Subcutaneous abdominal adipose tissue (tissue), 5 donors: ENCODE results near the gene TMEM100.

ENCODE experiments used
- H3K27ac ChIP-seq: one replicate; pipeline ENCODE4 v1.7.0; 2013; ENCODE audit warnings: low read depth, mild to moderate bottlenecking, inconsistent platforms, low read length, moderate library complexity
- H3K27me3 ChIP-seq, 5 donors: one replicate each; pipeline ENCODE4 v1.7.0; 2013; ENCODE audit warnings: low read length in 5 of 5, inconsistent platforms in 1 of 5; ENCODE audit not compliant: control insufficient read depth in 5 of 5, insufficient read depth in 4 of 5
- H3K36me3 ChIP-seq, 5 donors: one replicate each; pipeline ENCODE4 v1.7.0; 2013; ENCODE audit warnings: low read length in 5 of 5; ENCODE audit not compliant: control insufficient read depth in 5 of 5, insufficient read depth in 5 of 5
- H3K4me1 ChIP-seq, 5 donors: one replicate each; pipeline ENCODE4 v1.7.0; 2013; ENCODE audit warnings: low read length in 5 of 5, mild to moderate bottlenecking in 3 of 5, moderate library complexity in 1 of 5; ENCODE audit not compliant: control insufficient read depth in 5 of 5, insufficient read depth in 5 of 5
- H3K4me3 ChIP-seq, 5 donors: one replicate each; pipeline ENCODE4 v1.7.0; 2013; ENCODE audit warnings: low read length in 5 of 5, low read depth in 1 of 5
- H3K9ac ChIP-seq, 5 donors: one replicate each; pipeline ENCODE4 v1.7.0; 2013; ENCODE audit warnings: low read length in 5 of 5, mild to moderate bottlenecking in 4 of 5, moderate library complexity in 3 of 5
- H3K9me3 ChIP-seq, 5 donors: one replicate each; pipeline ENCODE4 v1.7.0; 2013; ENCODE audit warnings: low read length in 5 of 5; ENCODE audit not compliant: control insufficient read depth in 5 of 5
- donor health status: healthy.
- donor health status: healthy.
- donor health status: healthy.
- donor health status: healthy.
- donor health status: healthy.

The TMEM100 gene

DNA sequence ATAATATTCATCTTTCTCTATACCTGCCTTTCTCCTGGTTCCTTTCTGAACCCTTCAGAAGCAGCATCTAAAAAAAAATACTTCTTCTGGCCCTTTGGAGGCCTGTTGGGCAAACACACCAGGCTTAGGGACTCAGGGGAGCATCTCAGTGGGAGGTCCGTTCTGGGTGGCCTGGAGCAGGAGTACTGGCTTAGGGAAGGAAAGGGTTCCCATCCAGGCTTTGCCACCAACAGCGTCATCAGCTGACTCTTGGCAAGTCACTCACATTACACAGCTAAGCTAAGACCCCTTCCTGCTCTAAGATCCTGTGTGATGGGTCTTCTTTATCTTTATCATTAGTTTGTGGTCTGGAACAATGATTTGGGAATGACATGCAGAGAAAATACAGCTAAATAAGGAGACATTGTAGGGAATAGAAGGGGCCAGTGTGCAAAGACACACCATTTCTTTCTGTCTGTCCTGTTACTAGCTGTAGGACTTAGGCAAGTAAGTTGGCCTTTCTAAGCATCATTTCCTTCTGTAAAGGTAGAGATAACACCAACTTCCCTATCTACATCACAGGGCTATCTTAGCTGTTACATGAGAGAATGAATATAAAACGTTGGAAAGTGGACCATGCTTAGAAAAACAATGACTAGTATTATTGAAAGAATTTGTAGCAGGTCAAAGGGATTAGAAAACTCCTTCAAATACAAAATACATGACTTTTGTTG, 38.1 kb upstream of the TMEM100 start:
- Histone ChIP-seq H3K27ac (no peak overlapping the region), H3K27me3 (no peaks in the 10 kb centered on the region), H3K4me3 (no peak overlapping the region), H3K9me3 (no peaks in the 10 kb centered on the region), H3K4me1 (peaks cover 0 to 11% (median 4%) of the 10 kb centered on the region in 5 donors), H3K36me3 (no peaks in the 10 kb centered on the region), H3K9ac (no peak overlapping the region)

DNA sequence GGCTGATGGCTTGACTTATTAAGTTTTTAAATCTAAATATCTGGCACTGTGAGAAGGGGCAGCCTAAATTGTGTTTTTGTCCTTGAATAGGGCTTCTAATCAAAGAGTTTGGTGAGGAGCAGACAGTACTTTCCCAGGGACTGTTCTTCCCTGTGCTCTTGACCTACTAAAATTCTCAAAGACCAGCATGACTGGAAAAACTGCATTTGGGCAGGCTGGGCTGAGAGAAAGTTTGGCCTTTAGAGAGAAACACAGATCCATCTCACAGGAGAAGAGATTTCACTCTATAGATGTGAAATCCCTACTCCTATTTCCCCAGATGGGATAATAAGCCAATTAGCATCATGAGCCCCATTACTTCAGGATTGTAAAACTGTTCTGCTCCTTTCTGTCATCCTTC, 35.5 kb upstream of the TMEM100 start:
- peaks cover 0 to 10% (median 7%) of the 10 kb centered on the region in 5 donors for H3K36me3 ChIP-seq
- no peaks in the 10 kb centered on the region for H3K27me3 ChIP-seq
- no peaks in the 10 kb centered on the region for H3K9me3 ChIP-seq
- no peak overlapping the region for H3K9ac ChIP-seq
- no peak overlapping the region for H3K4me3 ChIP-seq
- no peak overlapping the region for H3K27ac ChIP-seq
- peaks cover 0 to 8% (median 4%) of the 10 kb centered on the region in 5 donors for H3K4me1 ChIP-seq

DNA sequence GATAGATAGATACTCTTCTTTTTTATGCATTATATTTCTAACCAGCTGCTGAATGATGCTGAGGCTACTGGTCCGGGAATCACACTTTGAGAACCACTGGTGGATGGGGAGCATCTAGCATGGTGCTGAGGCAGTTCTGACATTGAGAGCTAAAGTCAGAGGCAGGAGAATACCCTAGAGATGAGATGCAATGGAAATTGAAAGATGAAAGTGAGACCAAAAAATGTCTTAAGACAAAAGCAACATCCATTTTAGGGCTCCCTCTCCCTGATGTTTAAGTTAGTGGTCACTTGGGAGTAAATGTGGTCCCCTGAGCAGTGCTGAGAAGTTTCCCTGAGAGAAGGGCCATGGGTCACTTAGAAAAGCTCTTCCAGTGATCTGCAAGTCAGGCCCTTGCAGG, 35.0 kb upstream of the TMEM100 start:
- H3K9me3 ChIP-seq, result no peaks in the 10 kb centered on the region
- H3K4me3 ChIP-seq, result no peak overlapping the region
- H3K4me1 ChIP-seq, result peaks cover 0 to 13% (median 4%) of the 10 kb centered on the region in 5 donors
- no peaks in the 10 kb centered on the region for H3K27me3 ChIP-seq
- no peak overlapping the region for H3K9ac ChIP-seq
- H3K27ac ChIP-seq, result no peak overlapping the region
- H3K36me3 ChIP-seq, result peaks cover 0 to 10% (median 7%) of the 10 kb centered on the region in 5 donors

DNA sequence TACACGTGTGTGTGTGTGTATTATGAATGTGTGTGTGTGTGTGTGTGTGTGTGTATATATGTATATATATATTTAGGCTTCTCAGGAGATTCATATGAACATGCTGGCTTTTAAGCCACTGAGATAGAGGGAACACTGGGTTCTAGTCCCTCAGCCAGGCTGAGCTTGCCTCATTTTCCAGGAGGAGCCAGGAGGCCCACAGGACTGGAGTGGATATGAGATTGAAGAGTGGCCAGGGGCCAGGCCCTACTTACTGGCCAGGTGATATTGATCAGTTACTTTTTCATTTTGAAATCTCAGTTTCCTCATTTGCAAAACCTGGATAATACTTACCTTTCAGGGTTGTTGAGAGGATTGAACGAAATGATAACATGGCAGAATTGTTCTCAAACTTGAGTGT, 34.0 kb upstream of the TMEM100 start:
- H3K9me3 ChIP-seq, result no peaks in the 10 kb centered on the region
- H3K36me3 ChIP-seq, result peaks cover 0 to 10% (median 7%) of the 10 kb centered on the region in 5 donors
- H3K4me3 ChIP-seq, result no peak overlapping the region
- H3K9ac ChIP-seq, result no peak overlapping the region
- no peaks in the 10 kb centered on the region for H3K27me3 ChIP-seq
- H3K4me1 ChIP-seq, result peaks cover under 1 to 21% (median 12%) of the 10 kb centered on the region in 5 donors
- no peak overlapping the region for H3K27ac ChIP-seq

DNA sequence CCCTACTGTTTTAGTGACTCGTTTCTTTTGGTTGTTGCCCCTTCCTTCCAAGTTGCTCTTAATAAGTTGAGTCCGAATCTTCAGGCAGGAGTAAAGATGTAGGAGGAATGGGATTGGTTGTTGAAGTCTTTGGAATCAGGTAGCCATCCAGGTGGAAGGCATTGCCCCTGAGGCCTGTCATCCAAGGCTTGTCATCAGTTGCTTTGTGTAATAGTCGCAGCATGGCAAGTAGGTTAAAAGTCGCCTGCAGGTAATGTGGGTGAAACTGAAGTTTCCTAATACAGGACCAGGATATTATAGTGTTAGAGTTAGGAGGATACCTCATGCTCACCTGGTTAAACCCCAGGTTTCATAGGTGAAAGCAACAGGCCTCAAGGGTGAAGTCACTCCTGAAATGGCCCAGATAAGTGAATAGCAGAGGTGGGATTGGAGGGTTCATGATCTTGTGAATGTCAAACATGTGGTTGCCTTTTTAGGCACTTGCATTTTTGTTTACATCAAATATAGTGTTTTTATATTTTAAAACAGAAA, 29.1 kb upstream of the TMEM100 start:
- Histone ChIP-seq H3K4me1 (peaks cover 2 to 24% (median 16%) of the 10 kb centered on the region in 5 donors), H3K4me3 (peak overlapping the region; percentile 80 to 96 (median 83)), H3K9me3 (no peaks in the 10 kb centered on the region), H3K27ac (peak overlapping the region; percentile 69), H3K27me3 (no peaks in the 10 kb centered on the region), H3K36me3 (peaks cover 0 to 10% (median 7%) of the 10 kb centered on the region in 5 donors), H3K9ac (peak overlapping the region in 4 of 5 donors; percentile 30 to 90 (median 72))

DNA sequence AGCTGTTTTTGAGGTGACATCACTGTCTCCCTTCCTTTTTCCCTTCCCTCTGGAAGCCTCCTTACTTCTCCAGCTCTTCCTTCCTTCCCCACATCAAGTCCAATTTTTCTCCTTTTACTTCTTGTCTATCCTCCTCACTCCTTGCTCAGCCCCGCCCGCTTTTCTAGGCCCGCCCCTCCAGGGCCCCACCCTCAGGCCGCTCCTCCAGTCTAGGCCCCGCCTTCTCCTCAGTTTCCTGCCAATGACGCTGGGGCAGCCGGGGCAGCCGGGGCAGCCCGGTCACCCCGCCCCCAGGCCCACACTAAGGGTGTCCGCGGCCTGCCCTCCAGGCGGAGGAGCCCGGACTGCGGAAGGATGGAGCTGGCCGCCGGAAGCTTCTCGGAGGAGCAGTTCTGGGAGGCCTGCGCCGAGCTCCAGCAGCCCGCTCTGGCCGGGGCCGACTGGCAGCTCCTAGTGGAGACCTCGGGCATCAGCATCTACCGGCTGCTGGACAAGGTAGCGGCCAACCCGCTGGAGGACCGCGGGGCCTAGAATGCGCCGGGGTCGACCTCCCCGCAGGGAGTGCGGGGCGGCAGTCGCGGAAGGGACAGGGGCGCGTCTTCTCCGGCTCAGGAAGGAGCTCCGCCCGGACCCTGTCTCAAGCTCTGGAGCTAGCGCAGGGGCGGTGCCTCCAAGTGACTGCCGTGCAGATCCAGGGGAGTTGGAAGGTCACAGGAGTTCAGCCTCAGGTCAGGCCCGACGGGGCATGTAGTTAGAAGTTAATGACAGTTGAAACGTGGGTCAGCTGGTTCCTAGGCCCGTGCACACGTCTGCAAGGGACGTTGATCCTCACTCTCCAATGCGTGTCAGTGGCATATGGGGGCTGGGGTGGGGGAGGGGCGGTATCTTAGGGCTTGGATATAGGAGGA, 28.3 kb upstream of the TMEM100 start, which contains the start of gene PCTP:
Gene PCTP, plus strand, starts transcription at position 302 of the 908 bp plus-strand sequence. Its CDS starts 53 bp downstream, at position 355.
- peak within 1 kb of the TSS; percentile 80 to 96 (median 83) for H3K4me3 ChIP-seq
- H3K27ac ChIP-seq, result peak within 1 kb of the TSS; percentile 69
- H3K4me1 ChIP-seq, result peaks cover 2 to 24% (median 16%) of the 10 kb centered on the region in 5 donors
- H3K9ac ChIP-seq, result peak within 1 kb of the TSS; percentile 30 to 90 (median 72)
- no peaks in the 10 kb centered on the region for H3K27me3 ChIP-seq
- peaks cover 0 to 10% (median 7%) of the 10 kb centered on the region in 5 donors for H3K36me3 ChIP-seq
- no peaks in the 10 kb centered on the region for H3K9me3 ChIP-seq

DNA sequence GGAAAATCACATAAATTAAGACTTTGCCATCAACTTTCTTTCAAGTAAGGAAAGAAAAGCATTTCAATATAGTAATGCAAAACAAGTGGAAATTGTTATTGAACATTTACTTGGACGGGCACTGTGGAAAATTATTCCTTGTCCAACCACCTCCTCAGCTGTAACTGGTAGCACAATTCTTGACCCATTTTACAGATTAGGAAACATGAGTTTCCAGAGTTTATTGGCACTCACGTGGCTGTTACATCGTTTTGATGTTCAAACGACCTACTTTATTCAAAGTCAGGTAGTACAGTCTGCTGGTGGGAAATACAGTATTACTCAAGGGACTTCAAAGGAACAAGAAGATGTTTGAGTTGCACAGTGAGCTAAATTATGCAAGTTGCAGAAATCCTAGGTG, 27.3 kb upstream of the TMEM100 start:
- H3K27ac ChIP-seq, result no peak overlapping the region
- H3K9me3 ChIP-seq, result no peaks in the 10 kb centered on the region
- H3K9ac ChIP-seq, result no peak overlapping the region
- peaks cover 2 to 24% (median 16%) of the 10 kb centered on the region in 5 donors for H3K4me1 ChIP-seq
- no peaks in the 10 kb centered on the region for H3K27me3 ChIP-seq
- H3K4me3 ChIP-seq, result no peak overlapping the region
- H3K36me3 ChIP-seq, result peaks cover 0 to 10% (median 7%) of the 10 kb centered on the region in 5 donors

DNA sequence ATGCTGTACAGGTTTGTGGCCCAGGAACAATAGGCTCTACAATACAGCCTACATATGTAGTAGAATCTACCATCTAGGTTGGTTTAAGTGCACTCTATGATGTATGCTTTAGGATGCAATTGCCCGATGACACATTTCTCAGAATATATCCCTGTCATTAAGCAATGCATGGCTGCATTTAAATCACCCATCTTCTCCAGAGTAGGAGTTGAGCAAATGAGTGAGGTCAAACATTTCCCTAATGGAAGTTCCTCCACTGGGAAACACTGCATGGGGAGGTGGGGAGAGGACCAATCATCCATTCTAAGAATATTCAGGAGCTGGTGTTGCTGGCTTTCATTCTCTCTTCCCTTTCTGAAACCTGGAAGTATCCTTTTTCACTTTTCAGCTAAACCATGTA, 26.2 kb upstream of the TMEM100 start:
- H3K9ac ChIP-seq, result no peak overlapping the region
- no peaks in the 10 kb centered on the region for H3K9me3 ChIP-seq
- peaks cover 0 to 4% (median 4%) of the 10 kb centered on the region in 5 donors for H3K36me3 ChIP-seq
- H3K27me3 ChIP-seq, result no peaks in the 10 kb centered on the region
- no peak overlapping the region for H3K27ac ChIP-seq
- H3K4me1 ChIP-seq, result peaks cover 2 to 24% (median 16%) of the 10 kb centered on the region in 5 donors
- no peak overlapping the region for H3K4me3 ChIP-seq

DNA sequence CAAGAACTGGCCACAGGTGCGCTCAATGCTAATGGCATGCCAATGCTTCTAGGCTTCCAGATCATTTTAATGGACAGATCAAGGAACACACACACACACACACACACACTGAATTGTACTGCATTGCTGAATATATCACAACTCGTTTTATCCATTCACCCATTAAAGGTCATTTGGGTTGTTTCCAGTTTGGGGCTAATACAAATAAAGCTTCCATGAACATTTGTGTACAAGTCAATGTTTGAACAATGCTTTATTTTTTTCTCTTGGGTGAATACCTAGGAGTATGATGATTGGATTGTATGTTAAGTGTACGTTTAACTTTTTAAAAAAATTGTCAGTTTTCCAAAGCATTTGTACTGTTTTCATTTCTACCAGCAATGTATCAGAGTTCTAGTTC, 24.5 kb upstream of the TMEM100 start:
- peaks cover 2 to 14% (median 12%) of the 10 kb centered on the region in 5 donors for H3K4me1 ChIP-seq
- H3K4me3 ChIP-seq, result no peak overlapping the region
- H3K9ac ChIP-seq, result no peak overlapping the region
- no peaks in the 10 kb centered on the region for H3K36me3 ChIP-seq
- no peaks in the 10 kb centered on the region for H3K9me3 ChIP-seq
- no peak overlapping the region for H3K27ac ChIP-seq
- H3K27me3 ChIP-seq, result no peaks in the 10 kb centered on the region
